ENCODE measurements around the gene MLPH.

GRCh38 chr2:237471438-237472186 is 15.4 kb upstream of the MLPH start:
- peak; percentile 83 for TF ChIP-seq CTCF (conservative IDR thresholded peaks at IDR 0.05; ENCODE audit: low read length)
- TF ChIP-seq EZH2phosphoT487 (IDR thresholded peaks at IDR 0.05; ENCODE audit: borderline replicate concordance) = no peak
